ENCODE data around the gene E2F1. TPM values are rescaled to one million over a fixed set of nuclear protein-coding genes. Genes with fewer than 3 reads are reported as not detected.

Gene E2F1
- total and polyA plus RNA-seq, 4 donors, result 4.2 to 10.9 (median 8.5) TPM

DNA sequence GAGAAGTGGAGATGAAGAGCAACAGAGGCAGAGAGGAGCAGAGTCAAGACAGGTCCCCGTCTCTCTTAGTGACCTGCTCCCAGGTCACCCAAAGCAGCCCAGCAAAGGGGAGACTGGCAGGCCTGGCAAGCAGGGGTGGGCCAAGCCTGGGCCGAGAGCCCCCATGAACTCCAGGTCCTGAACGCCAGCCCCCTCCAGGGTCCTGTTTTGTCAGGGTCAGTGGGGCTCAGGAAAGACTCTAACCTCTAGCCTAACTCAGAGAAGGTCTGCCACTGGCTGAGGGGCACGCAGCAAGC lies 13.1 kb downstream of the E2F1 start:
- Histone ChIP-seq H3K4me1 (ENCODE audit: control insufficient read depth in 5 of 5, insufficient read depth in 5 of 5, low read length in 5 of 5) (peaks cover 0 to 43% (median 13%) of the 10 kb centered on the region in 5 donors), H3K27ac (ENCODE audit: low read depth in 1 of 2, low read length in 1 of 2) (peak overlapping the region; percentile 63 to 72)
- TF ChIP-seq, protein P1, sequence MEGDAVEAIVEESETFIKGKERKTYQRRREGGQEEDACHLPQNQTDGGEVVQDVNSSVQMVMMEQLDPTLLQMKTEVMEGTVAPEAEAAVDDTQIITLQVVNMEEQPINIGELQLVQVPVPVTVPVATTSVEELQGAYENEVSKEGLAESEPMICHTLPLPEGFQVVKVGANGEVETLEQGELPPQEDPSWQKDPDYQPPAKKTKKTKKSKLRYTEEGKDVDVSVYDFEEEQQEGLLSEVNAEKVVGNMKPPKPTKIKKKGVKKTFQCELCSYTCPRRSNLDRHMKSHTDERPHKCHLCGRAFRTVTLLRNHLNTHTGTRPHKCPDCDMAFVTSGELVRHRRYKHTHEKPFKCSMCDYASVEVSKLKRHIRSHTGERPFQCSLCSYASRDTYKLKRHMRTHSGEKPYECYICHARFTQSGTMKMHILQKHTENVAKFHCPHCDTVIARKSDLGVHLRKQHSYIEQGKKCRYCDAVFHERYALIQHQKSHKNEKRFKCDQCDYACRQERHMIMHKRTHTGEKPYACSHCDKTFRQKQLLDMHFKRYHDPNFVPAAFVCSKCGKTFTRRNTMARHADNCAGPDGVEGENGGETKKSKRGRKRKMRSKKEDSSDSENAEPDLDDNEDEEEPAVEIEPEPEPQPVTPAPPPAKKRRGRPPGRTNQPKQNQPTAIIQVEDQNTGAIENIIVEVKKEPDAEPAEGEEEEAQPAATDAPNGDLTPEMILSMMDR (IDR thresholded peaks at IDR 0.05; ENCODE audit: control extremely low read depth, extremely low read depth), result no peak

DNA sequence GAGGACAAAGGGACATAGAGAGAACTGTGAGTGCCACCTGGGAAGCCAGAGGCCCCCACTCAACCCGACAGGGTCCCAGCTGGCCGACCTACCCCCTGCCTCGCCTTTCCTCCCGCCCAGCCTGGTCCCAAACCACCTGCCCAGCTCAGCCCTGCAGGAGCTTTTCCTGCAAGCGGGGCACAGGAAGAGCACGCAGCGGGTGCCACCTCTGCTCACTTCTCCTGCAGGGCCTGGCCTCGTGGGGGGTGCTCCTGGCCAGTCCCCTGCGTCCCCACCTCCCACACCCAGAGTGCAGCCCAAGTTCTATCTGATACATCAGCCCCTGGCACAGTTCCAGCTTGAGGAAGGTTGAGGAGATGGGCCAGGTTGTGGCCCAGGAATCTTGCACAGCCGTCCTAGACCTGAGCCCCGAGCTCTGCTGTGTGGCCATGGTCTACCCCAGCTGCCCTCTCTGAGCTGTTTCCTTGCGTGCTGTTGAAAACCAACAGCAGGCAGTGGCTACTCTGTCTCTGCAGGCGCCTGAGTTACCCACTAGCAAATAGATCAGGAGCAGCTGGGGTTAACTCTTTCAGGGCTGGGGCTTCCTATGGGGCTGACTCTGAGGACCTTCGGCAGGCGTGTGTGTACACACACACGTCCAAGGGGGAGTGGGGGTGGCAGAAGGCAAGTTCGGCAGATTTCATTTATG lies 13.6 kb downstream of the E2F1 start:
- 61 to 62% methylated on average over 17 of the region's 17 CpGs for WGBS, 2 donors
- no peaks in the 10 kb centered on the region for H3K27me3 ChIP-seq (ENCODE audit: control insufficient read depth in 3 of 3, insufficient read depth in 3 of 3, low read length in 2 of 3)
- no peak overlapping the region for H3K27ac ChIP-seq (ENCODE audit: low read depth in 1 of 2, low read length in 1 of 2)
- H3K9ac ChIP-seq (ENCODE audit: insufficient read depth in 1 of 2, low read length in 2 of 2), result no peak overlapping the region
- peaks cover 0 to 6% (median 4%) of the 10 kb centered on the region in 4 donors for H3K36me3 ChIP-seq (ENCODE audit: control insufficient read depth in 4 of 4, insufficient read depth in 4 of 4, low read length in 4 of 4)
- H3K4me1 ChIP-seq (ENCODE audit: control insufficient read depth in 5 of 5, insufficient read depth in 5 of 5, low read length in 5 of 5), result peaks cover 0 to 46% (median 18%) of the 10 kb centered on the region in 5 donors
- TF ChIP-seq, protein P1 (IDR thresholded peaks at IDR 0.05; ENCODE audit: control extremely low read depth, extremely low read depth), result no peak
- peak overlapping the region; percentile 5 for H3K4me3 ChIP-seq
- peak; percentile 50 to 60 (median 52) for DNase-seq
- no peak for ATAC-seq (ENCODE audit: insufficient read depth, low FRiP score)
- no peaks in the 10 kb centered on the region for H3K9me3 ChIP-seq (ENCODE audit: control insufficient read depth in 4 of 4, insufficient read depth in 3 of 4, low read length in 3 of 4)

More for the DNA sequence above, 13.1 kb downstream of the E2F1 start:
- DNase-seq, result no peak
- WGBS, 2 donors, result 71 to 90% methylated on average over 4 of the region's 4 CpGs
- no peak overlapping the region for H3K9ac ChIP-seq (ENCODE audit: insufficient read depth in 1 of 2, low read length in 2 of 2)
- no peaks in the 10 kb centered on the region for H3K27me3 ChIP-seq (ENCODE audit: control insufficient read depth in 3 of 3, insufficient read depth in 3 of 3, low read length in 2 of 3)
- peak overlapping the region; percentile 29 for H3K4me3 ChIP-seq
- H3K9me3 ChIP-seq (ENCODE audit: control insufficient read depth in 4 of 4, insufficient read depth in 3 of 4, low read length in 3 of 4), result no peaks in the 10 kb centered on the region
- H3K36me3 ChIP-seq (ENCODE audit: control insufficient read depth in 4 of 4, insufficient read depth in 4 of 4, low read length in 4 of 4), result peaks cover 0 to 6% (median 4%) of the 10 kb centered on the region in 4 donors
- no peak for ATAC-seq (ENCODE audit: insufficient read depth, low FRiP score)

DNA sequence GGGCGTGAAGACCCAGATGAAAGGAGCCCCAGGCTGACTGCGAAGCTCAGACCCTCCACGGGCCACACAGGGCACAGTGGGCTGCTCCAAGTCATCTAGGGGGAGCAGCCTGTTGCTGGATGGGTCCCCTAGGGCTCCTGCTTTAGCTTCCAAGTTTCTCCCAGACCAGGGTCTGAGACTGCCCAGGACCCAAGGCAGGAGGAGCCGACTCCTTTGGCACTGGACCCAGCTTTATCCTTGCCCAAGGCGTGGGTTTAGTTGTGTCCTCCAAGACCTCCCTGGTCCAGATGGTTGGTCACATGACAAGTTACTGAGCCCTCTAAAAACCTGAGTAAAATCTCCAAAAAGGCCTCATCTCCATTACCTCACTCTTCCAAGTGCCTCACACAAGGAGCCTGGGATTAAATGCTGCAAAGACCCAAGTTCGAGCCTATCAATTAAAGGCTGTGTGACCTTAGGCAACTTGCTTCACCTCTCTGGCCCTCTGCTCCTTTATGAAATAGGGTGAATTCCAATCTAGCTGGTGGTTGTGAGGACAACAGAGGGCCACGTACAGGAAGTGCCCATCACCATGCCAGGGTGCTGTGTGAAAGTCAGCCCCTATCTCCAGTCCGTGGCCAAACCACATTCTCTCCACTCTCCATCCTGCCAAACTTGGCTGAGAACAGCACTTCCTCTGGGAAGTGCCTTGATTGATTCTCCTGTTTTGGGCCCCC lies 14.5 kb downstream of the E2F1 start:
- H3K27me3 ChIP-seq (ENCODE audit: control insufficient read depth in 3 of 3, insufficient read depth in 3 of 3, low read length in 2 of 3), result no peaks in the 10 kb centered on the region
- TF ChIP-seq, protein P1 (IDR thresholded peaks at IDR 0.05; ENCODE audit: control extremely low read depth, extremely low read depth), result no peak
- DNase-seq (no peak), ATAC-seq (ENCODE audit: insufficient read depth, low FRiP score) (no peak)
- no peak overlapping the region for H3K27ac ChIP-seq (ENCODE audit: low read depth in 1 of 2, low read length in 1 of 2)
- H3K36me3 ChIP-seq (ENCODE audit: control insufficient read depth in 4 of 4, insufficient read depth in 4 of 4, low read length in 4 of 4), result peaks cover 0 to 6% (median 4%) of the 10 kb centered on the region in 4 donors
- H3K4me1 ChIP-seq (ENCODE audit: control insufficient read depth in 5 of 5, insufficient read depth in 5 of 5, low read length in 5 of 5), result peaks cover 0 to 54% (median 23%) of the 10 kb centered on the region in 5 donors
- H3K4me3 ChIP-seq, result no peak overlapping the region
- H3K9me3 ChIP-seq (ENCODE audit: control insufficient read depth in 4 of 4, insufficient read depth in 3 of 4, low read length in 3 of 4), result no peaks in the 10 kb centered on the region
- H3K9ac ChIP-seq (ENCODE audit: insufficient read depth in 1 of 2, low read length in 2 of 2), result no peak overlapping the region
- 78 to 82% methylated on average over 8 of the region's 8 CpGs for WGBS, 2 donors

Measured in lung (tissue), 12 donors.